Panc1 (cell line): ENCODE measurements around the gene CROCC2. TPM values are rescaled to one million over a fixed set of nuclear protein-coding genes. Genes with fewer than 3 reads are reported as not detected.

Experiments used
- ATAC-seq: fragments of 200-7000 bp; cut with Tn5 transposase; 2 replicates; pipeline ENCODE4 v1.9.1; 2020; ENCODE audit warnings: mild to moderate bottlenecking, moderate library complexity
- BruUV-seq: library from RNA; stranded (reverse); fragments of 400-500 nt; replicated peaks from 2 replicates; lab custom pipeline; 2021; lab: Mats Ljungman, UMichigan
- CTCF ChIA-PET: fragments of 300-600 bp; sonication (Branson Sonifier 250); formaldehyde crosslinking; loops from one replicate; lab custom pipeline; 2022; ENCODE audit warnings: antibody characterized with exemption; lab: Charles Lee
- POLR2A ChIA-PET: fragments of 300-600 bp; sonication (Branson Sonifier 250); formaldehyde crosslinking; loops from one replicate; lab custom pipeline; 2022; ENCODE audit warnings: antibody characterized with exemption; lab: Charles Lee
- DNase-seq: peaks from one replicate; pipeline ENCODE4 v3.0.0-alpha.2; 2010; ENCODE audit warnings: low read depth, low spot score
- H3K27ac ChIP-seq: 2 replicates; pipeline ENCODE4 v1.5.1; 2011; ENCODE audit warnings: mild to moderate bottlenecking, low read length, inconsistent platforms
- H3K27me3 ChIP-seq: fragments of 200-500 bp; sonication (Bioruptor generic); 2 replicates; pipeline ENCODE4 v1.6.0; 2014; ENCODE audit warnings: low read length, inconsistent platforms; ENCODE audit not compliant: control insufficient read depth, insufficient read depth
- H3K36me3 ChIP-seq: fragments of 200-500 bp; sonication (Bioruptor generic); 2 replicates; pipeline ENCODE4 v1.5.1; 2014; ENCODE audit warnings: inconsistent platforms, mild to moderate bottlenecking, low read length, moderate library complexity; ENCODE audit not compliant: control insufficient read depth, insufficient read depth
- H3K4me1 ChIP-seq: 2 replicates; pipeline ENCODE4 v1.5.1; 2011; ENCODE audit warnings: inconsistent platforms, mild to moderate bottlenecking, low read length, moderate library complexity; ENCODE audit not compliant: control insufficient read depth, insufficient read depth
- H3K4me3 ChIP-seq, 2 experiments: 2 replicates each; pipeline ENCODE4 v1.5.1; 2011 to 2012; ENCODE audit warnings: low read depth in 2 of 2, low read length in 2 of 2, mild to moderate bottlenecking in 2 of 2, inconsistent platforms in 1 of 2, moderate library complexity in 1 of 2
- H3K9me3 ChIP-seq: fragments of 200-500 bp; sonication (Bioruptor generic); 2 replicates; pipeline ENCODE4 v1.5.1; 2014; ENCODE audit warnings: low read depth, mild to moderate bottlenecking, inconsistent platforms, low read length, moderate library complexity; ENCODE audit not compliant: control insufficient read depth, insufficient read depth
- CTCF ChIP-seq: fragments of 450-650 bp; IDR thresholded peaks from 2 replicates; pipeline ENCODE4 v1.5.1; 2017; ENCODE audit warnings: mild to moderate bottlenecking
- POLR2AphosphoS5 ChIP-seq: IDR thresholded peaks from 2 replicates; pipeline ENCODE4 v1.6.1; 2012; ENCODE audit warnings: mild to moderate bottlenecking, low read depth, low read length, moderate library complexity
- in situ Hi-C: cut with HindIII; loops from 2 replicates; pipeline ENCODE4 v1.10.0; 2016; ENCODE audit warnings: low sequenced_read_pairs, low pct_unique_long_range_greater_than_20kb
- intact Hi-C: fragments of 100-400 bp; cut with micrococcal nuclease; formaldehyde crosslinking; loops from one replicate; pipeline ENCODE4 v1.10.0; 2022; ENCODE audit not compliant: unreplicated experiment
- total RNA-seq: library from RNA; stranded (reverse); gene quantifications from one replicate; pipeline ENCODE4 v1.2.1, GENCODE V29; 2021; ENCODE audit not compliant: unreplicated experiment
- TF ChIP-seq, protein P1 (sequence below), 2 experiments: IDR thresholded peaks; 2 replicates each; pipeline ENCODE4 v1.6.1; 2011 to 2012; ENCODE audit warnings: low read depth in 2 of 2, control low read depth in 1 of 2, low read length in 1 of 2, mild to moderate bottlenecking in 1 of 2, moderate library complexity in 1 of 2; ENCODE audit not compliant: insufficient read depth in 1 of 2

Gene CROCC2
- total RNA-seq, 1 experiment from 2014 or later, result 0.23 TPM

- no TSS peak for BruUV-seq
- POLR2A ChIA-PET, result no interaction called here
- peaks cover 39% of the 10 kb centered on the region for H3K4me1 ChIP-seq
- CTCF ChIA-PET, result interaction anchor here (0.6 to 1.7 kb wide), 10 partner anchors 9 to 574 kb away, joined by 3 to 14 read pairs (median 4); no protein-coding TSS in a partner anchor
- ATAC-seq (peak; percentile 71), DNase-seq (peak; percentile 24)
- in situ Hi-C loops, result no loop called here
- H3K36me3 ChIP-seq, result no peaks in the 10 kb centered on the region
- H3K27me3 ChIP-seq, result no peaks in the 10 kb centered on the region
- peak overlapping the region in 1 of 2 experiments; percentile 12; a peak in 1 of 4 replicates for H3K4me3 ChIP-seq
- peak; percentile 99 for TF ChIP-seq CTCF
- TF ChIP-seq POLR2AphosphoS5, result no peak
- intact Hi-C loops, result loop anchor here (2.0 kb wide), 1 partner anchor 75 kb away; no protein-coding TSS in a partner anchor
- H3K9me3 ChIP-seq, result no peaks in the 10 kb centered on the region
- H3K27ac ChIP-seq, result no peak overlapping the region
Observed at GRCh38 chr2:240913810-240914644, 7.9 kb downstream of the CROCC2 start.

DNA sequence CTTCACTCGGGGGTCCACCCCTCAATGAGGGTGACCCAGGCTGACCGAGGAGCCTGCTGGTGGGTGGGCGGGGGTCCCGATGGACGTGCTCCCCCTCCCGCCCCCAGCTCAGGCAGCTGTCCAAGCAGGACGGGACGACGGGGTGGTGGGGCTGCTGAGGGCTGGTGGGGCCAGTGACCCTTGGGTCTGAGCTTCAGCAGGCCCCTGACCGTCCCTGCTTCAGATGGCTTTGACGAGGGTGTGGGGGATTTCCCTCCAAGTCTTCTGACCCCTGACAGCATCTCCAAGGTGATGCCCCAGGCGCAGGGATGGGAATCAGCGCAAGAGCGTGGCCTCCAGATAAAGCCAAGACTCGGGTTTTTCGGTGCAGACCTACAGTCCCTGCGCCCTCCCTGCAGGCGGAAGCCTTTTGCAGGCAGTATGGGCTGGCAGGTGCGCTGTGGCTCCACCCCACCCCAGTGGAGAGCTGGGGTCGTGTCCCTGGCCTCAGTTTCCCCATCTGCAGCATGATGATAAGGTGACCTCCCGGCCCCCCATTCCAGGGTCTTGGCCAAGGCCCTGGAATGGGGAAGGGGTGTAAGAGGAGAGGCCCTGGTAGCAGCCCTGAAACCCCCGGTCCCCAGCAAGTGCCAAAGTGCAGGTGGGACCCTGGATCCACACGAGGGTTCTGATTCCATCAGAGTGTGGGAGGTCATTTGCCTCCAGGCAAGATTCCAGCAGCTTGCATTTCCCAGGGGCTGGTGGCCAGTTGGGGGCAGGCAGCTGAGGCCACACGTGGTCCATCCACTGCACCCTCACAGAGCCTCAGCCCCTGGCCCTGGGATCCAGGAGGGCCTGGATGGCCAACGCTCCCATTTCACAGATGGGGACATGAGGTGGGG is 8.7 kb downstream of the CROCC2 start:
- H3K4me1 ChIP-seq, result peaks cover 47% of the 10 kb centered on the region
- no peak for DNase-seq
- no peaks in the 10 kb centered on the region for H3K27me3 ChIP-seq
- no TSS peak for BruUV-seq
- in situ Hi-C loops (no loop called here), intact Hi-C loops (loop anchor here (2.0 kb wide), 1 partner anchor 74 kb away; no protein-coding TSS in a partner anchor)
- H3K4me3 ChIP-seq, result peak overlapping the region in 1 of 2 experiments; percentile 12; a peak in 1 of 4 replicates
- H3K27ac ChIP-seq, result no peak overlapping the region
- ATAC-seq, result peak; percentile 38
- CTCF ChIA-PET, result interaction anchor here (0.6 to 1.7 kb wide), 10 partner anchors 8 to 573 kb away, joined by 3 to 14 read pairs (median 4); no protein-coding TSS in a partner anchor
- POLR2A ChIA-PET, result no interaction called here
- TF ChIP-seq CTCF, result peak; percentile 78
- TF ChIP-seq, protein P1, sequence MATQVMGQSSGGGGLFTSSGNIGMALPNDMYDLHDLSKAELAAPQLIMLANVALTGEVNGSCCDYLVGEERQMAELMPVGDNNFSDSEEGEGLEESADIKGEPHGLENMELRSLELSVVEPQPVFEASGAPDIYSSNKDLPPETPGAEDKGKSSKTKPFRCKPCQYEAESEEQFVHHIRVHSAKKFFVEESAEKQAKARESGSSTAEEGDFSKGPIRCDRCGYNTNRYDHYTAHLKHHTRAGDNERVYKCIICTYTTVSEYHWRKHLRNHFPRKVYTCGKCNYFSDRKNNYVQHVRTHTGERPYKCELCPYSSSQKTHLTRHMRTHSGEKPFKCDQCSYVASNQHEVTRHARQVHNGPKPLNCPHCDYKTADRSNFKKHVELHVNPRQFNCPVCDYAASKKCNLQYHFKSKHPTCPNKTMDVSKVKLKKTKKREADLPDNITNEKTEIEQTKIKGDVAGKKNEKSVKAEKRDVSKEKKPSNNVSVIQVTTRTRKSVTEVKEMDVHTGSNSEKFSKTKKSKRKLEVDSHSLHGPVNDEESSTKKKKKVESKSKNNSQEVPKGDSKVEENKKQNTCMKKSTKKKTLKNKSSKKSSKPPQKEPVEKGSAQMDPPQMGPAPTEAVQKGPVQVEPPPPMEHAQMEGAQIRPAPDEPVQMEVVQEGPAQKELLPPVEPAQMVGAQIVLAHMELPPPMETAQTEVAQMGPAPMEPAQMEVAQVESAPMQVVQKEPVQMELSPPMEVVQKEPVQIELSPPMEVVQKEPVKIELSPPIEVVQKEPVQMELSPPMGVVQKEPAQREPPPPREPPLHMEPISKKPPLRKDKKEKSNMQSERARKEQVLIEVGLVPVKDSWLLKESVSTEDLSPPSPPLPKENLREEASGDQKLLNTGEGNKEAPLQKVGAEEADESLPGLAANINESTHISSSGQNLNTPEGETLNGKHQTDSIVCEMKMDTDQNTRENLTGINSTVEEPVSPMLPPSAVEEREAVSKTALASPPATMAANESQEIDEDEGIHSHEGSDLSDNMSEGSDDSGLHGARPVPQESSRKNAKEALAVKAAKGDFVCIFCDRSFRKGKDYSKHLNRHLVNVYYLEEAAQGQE (IDR thresholded peaks at IDR 0.05; ENCODE audit: insufficient read depth in 1 of 2, low read depth in 2 of 2, low read length in 1 of 2), result no peak
- H3K36me3 ChIP-seq, result no peaks in the 10 kb centered on the region
- H3K9me3 ChIP-seq, result no peaks in the 10 kb centered on the region
